ENCODE data around the gene ERICH6.

GRCh38 chr3:150733373-150733935 lies 29.7 kb upstream of the ERICH6 start:
- TF ChIP-seq JUNB (IDR thresholded peaks at IDR 0.05; ENCODE audit: unreplicated experiment), result no peak
- TF ChIP-seq, protein P1, sequence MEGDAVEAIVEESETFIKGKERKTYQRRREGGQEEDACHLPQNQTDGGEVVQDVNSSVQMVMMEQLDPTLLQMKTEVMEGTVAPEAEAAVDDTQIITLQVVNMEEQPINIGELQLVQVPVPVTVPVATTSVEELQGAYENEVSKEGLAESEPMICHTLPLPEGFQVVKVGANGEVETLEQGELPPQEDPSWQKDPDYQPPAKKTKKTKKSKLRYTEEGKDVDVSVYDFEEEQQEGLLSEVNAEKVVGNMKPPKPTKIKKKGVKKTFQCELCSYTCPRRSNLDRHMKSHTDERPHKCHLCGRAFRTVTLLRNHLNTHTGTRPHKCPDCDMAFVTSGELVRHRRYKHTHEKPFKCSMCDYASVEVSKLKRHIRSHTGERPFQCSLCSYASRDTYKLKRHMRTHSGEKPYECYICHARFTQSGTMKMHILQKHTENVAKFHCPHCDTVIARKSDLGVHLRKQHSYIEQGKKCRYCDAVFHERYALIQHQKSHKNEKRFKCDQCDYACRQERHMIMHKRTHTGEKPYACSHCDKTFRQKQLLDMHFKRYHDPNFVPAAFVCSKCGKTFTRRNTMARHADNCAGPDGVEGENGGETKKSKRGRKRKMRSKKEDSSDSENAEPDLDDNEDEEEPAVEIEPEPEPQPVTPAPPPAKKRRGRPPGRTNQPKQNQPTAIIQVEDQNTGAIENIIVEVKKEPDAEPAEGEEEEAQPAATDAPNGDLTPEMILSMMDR (conservative IDR thresholded peaks at IDR 0.05; ENCODE audit: low read depth in 2 of 2), result no peak
- no peak for TF ChIP-seq POLR2AphosphoS5 (IDR thresholded peaks at IDR 0.05; ENCODE audit: low read depth)
- no peak for TF ChIP-seq EZH2 (IDR thresholded peaks at IDR 0.05; ENCODE audit: low read depth, unreplicated experiment)
- no peak for TF ChIP-seq CREB1 (CRISPR knock-in tag; IDR thresholded peaks at IDR 0.05; ENCODE audit: low read depth)
- no peak for TF ChIP-seq STAT1 (IDR thresholded peaks at IDR 0.05; ENCODE audit: unreplicated experiment)
- TF ChIP-seq, protein P2, sequence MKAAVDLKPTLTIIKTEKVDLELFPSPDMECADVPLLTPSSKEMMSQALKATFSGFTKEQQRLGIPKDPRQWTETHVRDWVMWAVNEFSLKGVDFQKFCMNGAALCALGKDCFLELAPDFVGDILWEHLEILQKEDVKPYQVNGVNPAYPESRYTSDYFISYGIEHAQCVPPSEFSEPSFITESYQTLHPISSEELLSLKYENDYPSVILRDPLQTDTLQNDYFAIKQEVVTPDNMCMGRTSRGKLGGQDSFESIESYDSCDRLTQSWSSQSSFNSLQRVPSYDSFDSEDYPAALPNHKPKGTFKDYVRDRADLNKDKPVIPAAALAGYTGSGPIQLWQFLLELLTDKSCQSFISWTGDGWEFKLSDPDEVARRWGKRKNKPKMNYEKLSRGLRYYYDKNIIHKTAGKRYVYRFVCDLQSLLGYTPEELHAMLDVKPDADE (IDR thresholded peaks at IDR 0.05), result no peak
- TF ChIP-seq, protein P3, sequence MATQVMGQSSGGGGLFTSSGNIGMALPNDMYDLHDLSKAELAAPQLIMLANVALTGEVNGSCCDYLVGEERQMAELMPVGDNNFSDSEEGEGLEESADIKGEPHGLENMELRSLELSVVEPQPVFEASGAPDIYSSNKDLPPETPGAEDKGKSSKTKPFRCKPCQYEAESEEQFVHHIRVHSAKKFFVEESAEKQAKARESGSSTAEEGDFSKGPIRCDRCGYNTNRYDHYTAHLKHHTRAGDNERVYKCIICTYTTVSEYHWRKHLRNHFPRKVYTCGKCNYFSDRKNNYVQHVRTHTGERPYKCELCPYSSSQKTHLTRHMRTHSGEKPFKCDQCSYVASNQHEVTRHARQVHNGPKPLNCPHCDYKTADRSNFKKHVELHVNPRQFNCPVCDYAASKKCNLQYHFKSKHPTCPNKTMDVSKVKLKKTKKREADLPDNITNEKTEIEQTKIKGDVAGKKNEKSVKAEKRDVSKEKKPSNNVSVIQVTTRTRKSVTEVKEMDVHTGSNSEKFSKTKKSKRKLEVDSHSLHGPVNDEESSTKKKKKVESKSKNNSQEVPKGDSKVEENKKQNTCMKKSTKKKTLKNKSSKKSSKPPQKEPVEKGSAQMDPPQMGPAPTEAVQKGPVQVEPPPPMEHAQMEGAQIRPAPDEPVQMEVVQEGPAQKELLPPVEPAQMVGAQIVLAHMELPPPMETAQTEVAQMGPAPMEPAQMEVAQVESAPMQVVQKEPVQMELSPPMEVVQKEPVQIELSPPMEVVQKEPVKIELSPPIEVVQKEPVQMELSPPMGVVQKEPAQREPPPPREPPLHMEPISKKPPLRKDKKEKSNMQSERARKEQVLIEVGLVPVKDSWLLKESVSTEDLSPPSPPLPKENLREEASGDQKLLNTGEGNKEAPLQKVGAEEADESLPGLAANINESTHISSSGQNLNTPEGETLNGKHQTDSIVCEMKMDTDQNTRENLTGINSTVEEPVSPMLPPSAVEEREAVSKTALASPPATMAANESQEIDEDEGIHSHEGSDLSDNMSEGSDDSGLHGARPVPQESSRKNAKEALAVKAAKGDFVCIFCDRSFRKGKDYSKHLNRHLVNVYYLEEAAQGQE (IDR thresholded peaks at IDR 0.05; ENCODE audit: unreplicated experiment), result no peak
- TF ChIP-seq EZH2phosphoT487 (IDR thresholded peaks at IDR 0.05; ENCODE audit: unreplicated experiment), result no peak
- no peak for TF ChIP-seq ZNF331 (CRISPR knock-in tag; IDR thresholded peaks at IDR 0.05; ENCODE audit: low read depth)
- TF ChIP-seq, protein P4, sequence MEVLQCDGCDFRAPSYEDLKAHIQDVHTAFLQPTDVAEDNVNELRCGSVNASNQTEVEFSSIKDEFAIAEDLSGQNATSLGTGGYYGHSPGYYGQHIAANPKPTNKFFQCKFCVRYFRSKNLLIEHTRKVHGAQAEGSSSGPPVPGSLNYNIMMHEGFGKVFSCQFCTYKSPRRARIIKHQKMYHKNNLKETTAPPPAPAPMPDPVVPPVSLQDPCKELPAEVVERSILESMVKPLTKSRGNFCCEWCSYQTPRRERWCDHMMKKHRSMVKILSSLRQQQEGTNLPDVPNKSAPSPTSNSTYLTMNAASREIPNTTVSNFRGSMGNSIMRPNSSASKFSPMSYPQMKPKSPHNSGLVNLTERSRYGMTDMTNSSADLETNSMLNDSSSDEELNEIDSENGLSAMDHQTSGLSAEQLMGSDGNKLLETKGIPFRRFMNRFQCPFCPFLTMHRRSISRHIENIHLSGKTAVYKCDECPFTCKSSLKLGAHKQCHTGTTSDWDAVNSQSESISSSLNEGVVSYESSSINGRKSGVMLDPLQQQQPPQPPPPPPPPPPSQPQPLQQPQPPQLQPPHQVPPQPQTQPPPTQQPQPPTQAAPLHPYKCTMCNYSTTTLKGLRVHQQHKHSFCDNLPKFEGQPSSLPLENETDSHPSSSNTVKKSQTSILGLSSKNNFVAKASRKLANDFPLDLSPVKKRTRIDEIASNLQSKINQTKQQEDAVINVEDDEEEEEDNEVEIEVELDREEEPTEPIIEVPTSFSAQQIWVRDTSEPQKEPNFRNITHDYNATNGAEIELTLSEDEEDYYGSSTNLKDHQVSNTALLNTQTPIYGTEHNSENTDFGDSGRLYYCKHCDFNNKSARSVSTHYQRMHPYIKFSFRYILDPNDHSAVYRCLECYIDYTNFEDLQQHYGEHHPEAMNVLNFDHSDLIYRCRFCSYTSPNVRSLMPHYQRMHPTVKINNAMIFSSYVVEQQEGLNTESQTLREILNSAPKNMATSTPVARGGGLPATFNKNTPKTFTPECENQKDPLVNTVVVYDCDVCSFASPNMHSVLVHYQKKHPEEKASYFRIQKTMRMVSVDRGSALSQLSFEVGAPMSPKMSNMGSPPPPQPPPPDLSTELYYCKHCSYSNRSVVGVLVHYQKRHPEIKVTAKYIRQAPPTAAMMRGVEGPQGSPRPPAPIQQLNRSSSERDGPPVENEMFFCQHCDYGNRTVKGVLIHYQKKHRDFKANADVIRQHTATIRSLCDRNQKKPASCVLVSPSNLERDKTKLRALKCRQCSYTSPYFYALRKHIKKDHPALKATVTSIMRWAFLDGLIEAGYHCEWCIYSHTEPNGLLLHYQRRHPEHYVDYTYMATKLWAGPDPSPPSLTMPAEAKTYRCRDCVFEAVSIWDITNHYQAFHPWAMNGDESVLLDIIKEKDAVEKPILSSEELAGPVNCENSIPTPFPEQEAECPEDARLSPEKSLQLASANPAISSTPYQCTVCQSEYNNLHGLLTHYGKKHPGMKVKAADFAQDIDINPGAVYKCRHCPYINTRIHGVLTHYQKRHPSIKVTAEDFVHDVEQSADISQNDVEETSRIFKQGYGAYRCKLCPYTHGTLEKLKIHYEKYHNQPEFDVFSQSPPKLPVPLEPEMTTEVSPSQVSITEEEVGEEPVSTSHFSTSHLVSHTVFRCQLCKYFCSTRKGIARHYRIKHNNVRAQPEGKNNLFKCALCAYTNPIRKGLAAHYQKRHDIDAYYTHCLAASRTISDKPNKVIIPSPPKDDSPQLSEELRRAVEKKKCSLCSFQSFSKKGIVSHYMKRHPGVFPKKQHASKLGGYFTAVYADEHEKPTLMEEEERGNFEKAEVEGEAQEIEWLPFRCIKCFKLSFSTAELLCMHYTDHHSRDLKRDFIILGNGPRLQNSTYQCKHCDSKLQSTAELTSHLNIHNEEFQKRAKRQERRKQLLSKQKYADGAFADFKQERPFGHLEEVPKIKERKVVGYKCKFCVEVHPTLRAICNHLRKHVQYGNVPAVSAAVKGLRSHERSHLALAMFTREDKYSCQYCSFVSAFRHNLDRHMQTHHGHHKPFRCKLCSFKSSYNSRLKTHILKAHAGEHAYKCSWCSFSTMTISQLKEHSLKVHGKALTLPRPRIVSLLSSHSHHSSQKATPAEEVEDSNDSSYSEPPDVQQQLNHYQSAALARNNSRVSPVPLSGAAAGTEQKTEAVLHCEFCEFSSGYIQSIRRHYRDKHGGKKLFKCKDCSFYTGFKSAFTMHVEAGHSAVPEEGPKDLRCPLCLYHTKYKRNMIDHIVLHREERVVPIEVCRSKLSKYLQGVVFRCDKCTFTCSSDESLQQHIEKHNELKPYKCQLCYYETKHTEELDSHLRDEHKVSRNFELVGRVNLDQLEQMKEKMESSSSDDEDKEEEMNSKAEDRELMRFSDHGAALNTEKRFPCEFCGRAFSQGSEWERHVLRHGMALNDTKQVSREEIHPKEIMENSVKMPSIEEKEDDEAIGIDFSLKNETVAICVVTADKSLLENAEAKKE (CRISPR knock-in tag; IDR thresholded peaks at IDR 0.05), result no peak
- TF ChIP-seq NANOG (IDR thresholded peaks at IDR 0.05; ENCODE audit: borderline replicate concordance), result no peak
